ENCODE data around the gene NHERF1.

The NHERF1 gene

DNA sequence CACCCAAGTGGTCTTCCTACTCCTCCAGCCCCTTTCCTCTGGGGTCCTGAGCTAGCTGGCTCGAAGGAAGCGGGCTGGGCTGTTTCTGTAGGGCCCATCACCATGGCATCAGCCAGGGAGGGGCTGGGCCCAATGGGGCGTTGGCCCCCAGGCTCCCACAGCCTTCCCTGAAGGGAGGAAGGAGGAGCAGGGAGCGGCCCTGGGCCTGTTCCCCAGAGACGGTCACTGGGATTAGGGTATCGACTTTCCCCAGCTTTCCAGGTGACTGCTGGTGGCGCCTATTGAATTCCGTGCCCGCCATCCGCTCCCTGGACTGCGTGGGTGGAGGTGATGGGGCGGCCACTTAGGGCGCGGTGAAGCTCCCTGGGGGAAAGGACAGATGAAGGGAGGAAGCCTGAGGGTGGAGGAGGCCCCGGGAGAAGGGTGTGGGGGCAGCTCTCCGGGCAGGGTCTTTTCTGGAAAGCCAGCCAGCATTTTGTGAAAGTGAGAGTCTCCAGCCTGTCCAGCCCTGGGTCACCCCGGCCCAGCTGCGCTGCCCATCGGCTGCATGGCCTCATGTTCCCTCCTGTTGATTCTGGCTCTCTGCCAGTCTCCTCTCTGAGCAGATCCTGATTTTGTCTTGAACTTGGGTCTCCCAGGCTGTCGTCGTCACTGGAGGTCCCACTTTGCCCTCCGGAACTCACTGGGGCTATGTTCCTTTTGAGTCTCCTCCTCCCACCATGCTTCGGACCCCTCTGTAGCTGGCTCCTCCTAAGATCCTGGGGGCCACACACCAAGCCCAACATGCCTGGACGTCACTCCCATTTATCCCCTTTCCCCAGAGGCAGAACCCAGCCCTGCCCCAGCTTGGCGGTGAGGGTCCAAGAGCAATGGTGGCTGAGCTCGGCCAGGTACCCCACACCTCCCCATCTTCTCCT, 9.8 kb downstream of the NHERF1 start:
- no peak for DNase-seq
- H3K4me3 ChIP-seq (ENCODE audit: low read depth, low read length), result no peak overlapping the region

DNA sequence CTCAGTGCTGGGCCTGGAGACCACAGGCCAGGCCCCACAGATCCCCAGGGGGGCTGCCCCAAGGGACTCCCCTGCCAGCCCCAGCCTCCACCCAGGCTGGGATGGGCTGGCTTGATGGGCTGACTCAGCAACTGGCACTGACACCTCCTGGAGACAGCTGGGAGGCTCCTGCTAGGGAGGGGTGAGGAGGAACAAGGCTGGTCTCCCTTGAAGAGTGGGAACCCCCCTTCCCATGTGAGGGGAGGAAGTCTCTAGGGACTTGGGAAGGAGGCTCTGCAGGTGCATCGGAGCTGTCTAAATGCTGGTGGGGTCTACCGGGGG, 10.4 kb downstream of the NHERF1 start:
- TF ChIP-seq, protein P1, sequence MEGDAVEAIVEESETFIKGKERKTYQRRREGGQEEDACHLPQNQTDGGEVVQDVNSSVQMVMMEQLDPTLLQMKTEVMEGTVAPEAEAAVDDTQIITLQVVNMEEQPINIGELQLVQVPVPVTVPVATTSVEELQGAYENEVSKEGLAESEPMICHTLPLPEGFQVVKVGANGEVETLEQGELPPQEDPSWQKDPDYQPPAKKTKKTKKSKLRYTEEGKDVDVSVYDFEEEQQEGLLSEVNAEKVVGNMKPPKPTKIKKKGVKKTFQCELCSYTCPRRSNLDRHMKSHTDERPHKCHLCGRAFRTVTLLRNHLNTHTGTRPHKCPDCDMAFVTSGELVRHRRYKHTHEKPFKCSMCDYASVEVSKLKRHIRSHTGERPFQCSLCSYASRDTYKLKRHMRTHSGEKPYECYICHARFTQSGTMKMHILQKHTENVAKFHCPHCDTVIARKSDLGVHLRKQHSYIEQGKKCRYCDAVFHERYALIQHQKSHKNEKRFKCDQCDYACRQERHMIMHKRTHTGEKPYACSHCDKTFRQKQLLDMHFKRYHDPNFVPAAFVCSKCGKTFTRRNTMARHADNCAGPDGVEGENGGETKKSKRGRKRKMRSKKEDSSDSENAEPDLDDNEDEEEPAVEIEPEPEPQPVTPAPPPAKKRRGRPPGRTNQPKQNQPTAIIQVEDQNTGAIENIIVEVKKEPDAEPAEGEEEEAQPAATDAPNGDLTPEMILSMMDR (IDR thresholded peaks at IDR 0.05; ENCODE audit: low read depth, low read length, missing control alignments), result no peak

More for the DNA sequence above, 9.8 kb downstream of the NHERF1 start:
- in situ Hi-C loops (cut with HindIII; ENCODE audit: low pct_ligation_motif_present, low sequenced_read_pairs), result no loop called here
- Histone ChIP-seq H3K36me3 (replicated peaks) (no peaks in the 10 kb centered on the region), H3K27ac (no peak overlapping the region), H3K27me3 (replicated peaks) (no peaks in the 10 kb centered on the region)
- TF ChIP-seq, protein P1 (IDR thresholded peaks at IDR 0.05; ENCODE audit: low read depth, low read length, missing control alignments), result no peak

DNA sequence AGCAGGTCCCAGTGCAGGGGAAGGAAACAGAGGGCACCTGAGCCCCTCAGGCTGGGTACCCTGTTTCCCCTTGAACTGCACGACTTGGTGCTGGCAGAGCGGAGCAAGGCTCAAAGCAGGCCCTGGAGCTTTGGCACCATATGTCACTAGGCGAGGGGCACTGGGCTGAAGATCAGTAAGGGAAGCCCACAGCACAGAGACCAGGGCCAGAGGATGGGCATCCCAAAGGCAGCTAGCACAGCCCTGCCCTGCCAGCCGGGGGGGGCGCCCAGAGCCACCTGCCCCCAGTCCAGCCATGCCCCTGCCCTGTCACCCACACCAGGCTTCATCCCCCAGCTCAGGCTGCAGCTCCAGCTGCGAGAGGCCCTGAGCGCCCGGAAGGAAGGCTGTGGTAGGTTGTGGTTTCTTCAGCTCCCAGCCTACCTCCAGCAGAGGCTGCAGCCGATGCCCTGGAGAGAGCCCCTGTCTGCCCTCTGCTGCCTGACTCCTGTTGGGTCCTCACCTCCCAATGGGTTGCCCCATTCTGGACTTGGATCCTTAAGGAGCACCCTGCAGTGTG, 10.9 kb downstream of the NHERF1 start:
- no peak for DNase-seq
- TF ChIP-seq, protein P1 (IDR thresholded peaks at IDR 0.05; ENCODE audit: low read depth, low read length, missing control alignments), result no peak
- Histone ChIP-seq H3K4me3 (ENCODE audit: low read depth, low read length) (no peak overlapping the region), H3K36me3 (replicated peaks) (no peaks in the 10 kb centered on the region), H3K27ac (no peak overlapping the region), H3K27me3 (replicated peaks) (no peaks in the 10 kb centered on the region)
- in situ Hi-C loops (cut with HindIII; ENCODE audit: low pct_ligation_motif_present, low sequenced_read_pairs), result no loop called here

More for the DNA sequence above, 10.4 kb downstream of the NHERF1 start:
- Histone ChIP-seq H3K4me3 (ENCODE audit: low read depth, low read length) (no peak overlapping the region), H3K27me3 (replicated peaks) (no peaks in the 10 kb centered on the region), H3K27ac (no peak overlapping the region), H3K36me3 (replicated peaks) (no peaks in the 10 kb centered on the region)
- no peak for DNase-seq
- in situ Hi-C loops (cut with HindIII; ENCODE audit: low pct_ligation_motif_present, low sequenced_read_pairs), result no loop called here

DNA sequence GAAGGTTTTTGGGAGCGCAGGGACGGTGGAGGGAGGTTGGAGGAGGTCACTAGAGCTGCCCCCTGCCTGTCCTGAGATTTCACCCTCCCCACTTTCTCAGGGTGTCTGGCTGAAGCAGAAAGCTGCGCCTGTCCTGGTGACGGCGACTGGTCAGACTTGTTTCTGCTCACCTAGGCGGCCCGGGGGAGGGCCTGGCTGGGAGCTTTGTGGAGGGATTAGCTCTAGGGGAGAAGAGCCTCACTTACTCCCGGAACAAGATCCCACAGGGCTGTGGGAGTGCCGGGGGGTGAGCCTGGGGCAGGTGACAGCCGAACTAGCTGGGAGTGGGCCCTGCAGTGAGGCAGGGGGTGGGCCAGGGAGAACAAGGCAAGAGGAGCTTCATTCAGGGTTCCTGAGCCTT, 11.5 kb downstream of the NHERF1 start:
- no peak for DNase-seq
- TF ChIP-seq, protein P1 (IDR thresholded peaks at IDR 0.05; ENCODE audit: low read depth, low read length, missing control alignments), result no peak
- H3K27ac ChIP-seq, result no peak overlapping the region
- H3K27me3 ChIP-seq (replicated peaks), result no peaks in the 10 kb centered on the region
- H3K36me3 ChIP-seq (replicated peaks), result no peaks in the 10 kb centered on the region
- H3K4me3 ChIP-seq (ENCODE audit: low read depth, low read length), result no peak overlapping the region
- in situ Hi-C loops (cut with HindIII; ENCODE audit: low pct_ligation_motif_present, low sequenced_read_pairs), result no loop called here

DNA sequence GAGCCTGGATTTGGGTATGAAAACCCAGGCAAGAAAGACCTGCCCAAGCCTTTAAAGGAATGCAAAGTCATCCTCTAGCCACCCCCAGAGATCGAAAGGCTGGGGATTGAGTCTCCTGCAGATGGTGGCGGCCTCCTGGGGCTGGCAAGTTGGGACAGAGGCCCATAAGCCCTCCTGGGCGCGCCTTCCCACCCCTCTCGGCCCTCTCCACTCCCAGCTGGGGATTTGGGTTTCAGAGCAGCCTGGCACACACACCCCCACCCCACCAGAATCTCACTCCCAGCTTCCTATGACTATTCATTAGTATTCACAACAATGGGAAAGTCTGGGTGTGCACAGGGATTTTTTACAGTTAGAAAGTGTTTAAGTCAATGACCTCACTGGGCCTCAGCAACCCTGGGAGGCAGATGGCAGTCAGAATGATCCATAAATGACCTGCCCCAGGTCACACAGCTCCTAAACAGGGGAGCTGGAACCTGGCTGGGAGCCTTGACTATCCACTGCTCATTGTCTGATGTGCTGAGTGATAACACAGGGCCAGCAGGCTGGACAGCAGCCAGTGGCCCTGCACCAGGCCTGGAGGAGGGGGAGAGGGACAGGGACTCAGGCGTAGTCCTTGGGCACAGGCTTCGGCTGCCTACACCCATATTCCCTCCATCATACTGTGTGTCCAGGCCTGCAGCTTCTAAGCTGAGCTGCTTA, 12.1 kb downstream of the NHERF1 start:
- no peak for DNase-seq
- TF ChIP-seq, protein P1 (IDR thresholded peaks at IDR 0.05; ENCODE audit: low read depth, low read length, missing control alignments), result no peak

More for the DNA sequence above, 12.1 kb downstream of the NHERF1 start:
- no peak overlapping the region for H3K27ac ChIP-seq
- in situ Hi-C loops (cut with HindIII; ENCODE audit: low pct_ligation_motif_present, low sequenced_read_pairs), result no loop called here
- no peaks in the 10 kb centered on the region for H3K27me3 ChIP-seq (replicated peaks)
- no peaks in the 10 kb centered on the region for H3K36me3 ChIP-seq (replicated peaks)
- no peak overlapping the region for H3K4me3 ChIP-seq (ENCODE audit: low read depth, low read length)

All from brain microvascular endothelial cell (primary cell).